Suppressor macrophage (primary cell): ENCODE results near the gene CEP57.
"Not testable (repeated sequence)": the region's sequence is repeated elsewhere in the genome, so short reads cannot be mapped to it uniquely, and the experiment has no call there.

Experiments
- DNase-seq, 4 experiments: peaks; one replicate each; pipeline ENCODE4 v3.0.0-alpha.2; 2020 to 2022

The CEP57 gene

DNA sequence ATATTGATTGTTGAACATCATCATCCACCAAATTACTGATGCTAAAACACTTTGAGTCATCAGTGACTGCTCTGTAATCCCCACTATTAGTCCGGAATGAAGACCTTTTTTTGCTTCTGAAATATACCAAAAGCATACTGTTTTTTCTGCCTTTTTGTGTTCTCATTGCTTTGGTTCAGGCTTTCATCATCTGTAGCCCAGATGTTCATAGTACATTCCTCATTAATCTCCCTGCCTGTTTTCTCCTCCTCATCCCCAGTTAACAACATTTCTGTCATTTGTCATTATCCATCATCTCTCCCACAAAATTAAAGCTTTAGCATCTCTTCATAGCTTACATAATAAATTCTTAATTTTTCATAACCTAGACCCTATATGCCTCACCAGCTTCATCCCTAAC lies 9.2 kb downstream of the CEP57 start:
- no peak for DNase-seq

DNA sequence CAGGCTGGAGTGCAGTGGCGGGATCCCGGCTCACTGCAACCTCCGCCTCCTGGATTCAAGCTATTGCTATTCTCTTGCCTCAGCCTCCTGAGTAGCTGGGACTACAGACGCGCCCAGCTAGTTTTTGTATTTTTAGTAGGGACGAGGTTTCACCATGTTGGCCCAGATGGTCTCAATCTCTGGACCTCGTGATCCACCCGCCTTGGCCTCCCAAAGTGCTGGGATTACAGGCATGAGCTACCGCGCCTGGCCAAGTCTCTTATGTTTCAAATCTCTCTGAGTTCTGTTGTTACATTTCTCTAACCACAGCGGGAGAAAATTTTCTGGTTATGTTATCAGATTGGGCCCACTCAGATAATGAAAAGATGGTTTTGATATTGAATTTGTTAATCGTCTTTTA lies 10.1 kb downstream of the CEP57 start:
- no peak for DNase-seq

DNA sequence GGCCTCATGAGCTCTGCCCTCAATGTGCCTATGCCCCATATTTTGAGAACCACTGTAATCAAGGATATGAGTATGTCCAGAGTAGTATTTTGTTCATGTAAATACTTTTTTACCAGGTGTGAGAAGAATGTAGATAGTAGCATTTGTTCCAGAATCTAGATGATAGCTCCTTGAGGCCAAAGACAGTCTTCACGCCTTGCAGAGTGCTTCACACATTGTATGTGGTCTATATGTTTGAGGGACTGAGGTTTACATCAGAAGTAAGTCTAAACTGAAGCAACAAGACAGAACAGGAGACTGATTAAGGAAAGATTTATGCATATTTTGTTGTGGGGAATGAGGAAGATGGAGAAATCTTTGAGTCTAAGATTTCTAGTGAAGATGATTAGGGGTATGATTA lies 12.5 kb downstream of the CEP57 start:
- DNase-seq = no peak

DNA sequence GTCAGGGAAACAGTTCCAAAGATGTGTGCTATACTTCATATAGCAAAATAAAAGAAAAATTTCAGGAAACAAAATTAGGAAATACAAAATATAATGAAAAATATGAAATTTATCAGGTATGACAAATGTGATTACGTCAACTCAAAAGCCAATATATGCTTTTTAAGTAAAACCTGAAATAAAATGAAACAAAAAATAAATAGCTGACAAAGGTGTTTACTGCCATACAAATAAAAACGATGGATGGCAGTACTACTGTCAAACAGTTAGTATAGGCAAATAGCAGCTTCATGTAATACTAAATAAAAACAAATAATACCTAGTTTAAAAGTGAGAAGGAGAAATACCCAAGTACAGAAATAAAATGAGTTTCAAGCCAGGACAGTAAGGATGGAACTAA lies 13.7 kb downstream of the CEP57 start:
- no peak for DNase-seq

DNA sequence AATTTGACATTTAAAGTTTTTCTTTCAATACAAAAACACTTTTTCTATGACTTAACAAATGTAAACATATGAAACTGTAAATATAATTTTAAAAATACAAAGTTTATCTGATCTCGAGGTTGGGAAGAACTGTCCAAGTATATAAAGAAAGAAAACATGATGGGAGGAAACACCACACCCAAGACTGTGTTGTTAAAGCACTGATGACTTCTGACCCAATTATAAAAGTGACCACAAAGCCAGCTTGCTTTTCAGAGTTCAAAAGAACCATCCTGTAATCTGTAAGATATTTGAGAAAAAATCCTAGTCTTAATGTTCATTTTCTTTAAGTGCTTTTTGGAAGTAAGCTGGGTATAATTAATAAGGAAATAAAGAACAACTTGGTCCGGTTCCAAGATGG lies 15.6 kb downstream of the CEP57 start:
- DNase-seq = no peak

DNA sequence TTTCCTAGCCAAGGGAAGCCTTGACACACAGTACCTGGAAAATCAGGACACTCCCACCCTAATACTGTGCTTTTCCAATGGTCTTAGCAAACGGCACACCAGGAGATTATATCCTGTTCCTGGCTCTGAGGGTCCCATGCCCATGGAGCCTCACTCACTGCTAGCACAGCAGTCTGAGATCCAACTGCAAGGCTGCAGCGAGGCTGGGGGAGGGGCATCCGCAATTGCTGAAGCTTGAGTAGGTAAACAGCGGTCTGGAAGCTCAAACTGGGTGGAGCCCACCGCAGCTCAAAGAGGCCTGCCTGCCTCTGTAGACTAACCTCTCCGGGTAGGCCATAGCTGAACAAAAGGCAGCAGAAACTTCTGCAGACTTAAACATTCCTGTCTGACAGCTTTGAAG lies 16.2 kb downstream of the CEP57 start:
- DNase-seq = not testable (repeated sequence)

DNA sequence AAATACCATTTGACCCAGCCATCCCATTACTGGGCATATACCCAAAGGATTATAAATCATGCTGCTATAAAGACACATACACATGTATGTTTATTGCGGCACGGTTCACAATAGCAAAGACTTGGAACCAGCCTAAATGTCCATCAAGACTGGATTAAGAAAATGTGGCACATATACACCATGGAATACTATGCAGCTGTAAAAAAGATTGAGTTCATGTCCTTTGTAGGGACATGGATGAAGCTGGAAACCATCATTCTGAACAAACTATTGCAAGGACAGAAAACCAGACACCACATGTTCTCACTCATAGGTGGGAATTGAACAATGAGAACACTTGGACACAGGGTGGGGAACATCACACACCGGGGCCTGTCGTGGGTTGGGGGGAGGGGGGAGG lies 20.8 kb downstream of the CEP57 start:
- not testable (repeated sequence) for DNase-seq

DNA sequence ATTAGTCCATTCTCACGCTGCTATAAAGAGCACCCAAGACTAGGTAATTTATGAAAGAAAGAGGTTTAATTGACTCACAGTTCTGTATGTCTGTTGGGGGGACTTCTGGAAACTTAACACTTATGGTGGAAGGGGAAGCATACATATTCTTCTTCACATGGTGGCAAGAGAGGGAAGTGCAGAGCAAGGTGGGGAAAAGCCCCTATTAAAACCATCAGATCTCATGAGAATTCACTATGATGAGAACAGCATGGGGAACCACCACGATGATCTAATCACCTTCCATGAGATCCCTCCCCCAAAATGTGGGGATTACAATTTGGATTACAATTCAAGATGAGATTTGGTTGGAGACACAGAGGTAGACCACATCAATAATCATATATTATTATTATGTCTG lies 25.7 kb downstream of the CEP57 start:
- DNase-seq = no peak

DNA sequence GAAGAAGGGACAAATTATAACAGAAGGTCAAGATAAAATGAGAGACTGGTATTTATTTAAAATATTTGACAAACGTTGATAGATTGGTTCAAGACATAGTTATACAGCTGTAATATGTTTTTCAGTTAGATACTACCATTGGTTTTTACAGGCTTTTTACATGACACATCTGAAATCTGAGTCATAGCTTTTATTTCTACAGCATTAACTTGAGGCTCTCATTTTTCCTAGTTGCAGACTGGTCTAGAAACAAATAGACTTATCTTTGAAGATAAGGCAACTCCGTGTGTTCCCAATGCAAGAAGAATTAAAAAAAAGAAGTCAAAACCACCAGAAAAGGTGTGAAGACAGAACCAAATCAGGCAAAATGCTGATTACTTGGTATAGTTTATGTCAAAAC lies 31.3 kb downstream of the CEP57 start:
- DNase-seq = no peak

DNA sequence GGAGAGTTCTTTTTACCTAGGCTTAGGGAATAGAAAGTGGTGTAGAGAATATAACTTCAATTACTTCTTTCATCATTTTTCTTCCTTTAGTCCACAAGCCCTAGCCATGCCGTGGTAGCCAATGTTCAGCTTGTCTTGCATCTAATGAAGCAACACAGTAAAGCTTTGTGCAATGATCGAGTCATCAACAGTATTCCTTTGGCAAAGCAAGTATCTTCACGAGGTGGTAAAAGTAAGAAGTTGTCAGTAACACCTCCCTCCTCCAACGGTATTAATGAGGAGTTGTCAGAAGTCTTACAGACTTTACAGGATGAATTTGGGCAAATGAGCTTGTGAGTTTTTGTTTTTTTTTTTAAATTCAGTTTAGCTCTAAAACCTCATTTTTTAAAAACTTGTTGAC lies 37.4 kb downstream of the CEP57 start:
- DNase-seq = peak in 3 of 4 experiments; percentile 10 to 16 (median 14)

DNA sequence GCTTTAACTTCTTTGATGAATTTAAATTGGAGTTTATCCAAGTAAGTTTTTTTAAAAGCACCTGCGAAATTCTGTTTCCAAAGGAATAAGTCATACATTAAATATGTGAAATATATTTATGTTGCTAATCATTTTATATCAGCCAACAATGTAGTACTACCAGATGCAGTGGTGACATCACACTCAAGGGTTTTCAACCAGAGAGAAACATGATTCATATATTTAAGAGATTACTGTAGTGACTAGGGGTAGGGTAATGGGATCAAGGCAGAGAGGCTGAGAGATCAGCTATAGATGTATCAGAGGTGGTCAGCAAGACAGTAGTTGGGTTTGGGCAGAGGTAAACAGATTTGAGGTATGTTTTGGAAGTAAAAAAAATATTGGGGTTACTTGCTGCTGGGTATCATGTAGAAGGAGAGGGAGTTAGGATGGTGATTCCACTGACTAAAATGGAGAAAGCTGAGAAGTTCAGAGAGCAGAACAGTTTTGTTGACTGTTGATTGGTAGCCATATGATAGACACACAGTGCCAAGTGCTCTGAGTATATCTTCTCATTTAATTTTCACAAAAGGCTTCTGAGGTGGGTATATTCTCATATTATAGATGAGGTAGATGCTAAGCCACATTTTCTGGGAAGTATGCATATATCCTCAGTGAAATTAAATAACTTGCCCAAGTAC lies 39.4 kb downstream of the CEP57 start:
- DNase-seq = no peak

DNA sequence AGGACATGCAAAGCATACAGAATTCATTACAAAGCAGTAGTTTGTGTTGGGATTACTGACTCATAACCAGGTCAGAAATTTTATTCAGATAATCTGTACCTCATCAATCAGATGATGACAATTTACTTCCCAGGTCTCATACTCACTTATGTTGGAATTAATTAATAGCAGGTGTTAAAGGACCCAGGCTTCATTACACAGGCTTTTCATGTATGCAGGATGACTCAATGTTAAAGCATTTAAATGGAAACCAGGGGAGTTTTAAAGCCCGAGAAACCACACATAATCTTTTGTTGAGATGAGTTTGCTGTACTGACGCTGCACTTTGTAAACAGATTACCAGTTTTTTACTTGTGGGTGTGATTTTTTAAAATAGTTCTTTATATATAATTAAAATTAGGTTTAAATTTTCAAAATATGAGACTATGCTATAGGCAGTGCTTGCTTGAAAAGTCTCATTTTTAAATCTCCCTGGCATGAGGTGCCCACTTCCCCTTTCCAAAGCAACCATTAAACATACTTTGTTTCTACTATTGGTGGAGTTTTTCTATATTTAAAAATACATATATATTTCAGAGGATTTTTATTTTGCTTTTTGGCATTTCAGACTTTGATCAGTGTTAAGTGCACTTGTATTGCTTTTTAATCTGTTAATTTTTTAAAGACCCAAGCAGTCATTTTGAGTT lies 41.0 kb downstream of the CEP57 start:
- no peak for DNase-seq

DNA sequence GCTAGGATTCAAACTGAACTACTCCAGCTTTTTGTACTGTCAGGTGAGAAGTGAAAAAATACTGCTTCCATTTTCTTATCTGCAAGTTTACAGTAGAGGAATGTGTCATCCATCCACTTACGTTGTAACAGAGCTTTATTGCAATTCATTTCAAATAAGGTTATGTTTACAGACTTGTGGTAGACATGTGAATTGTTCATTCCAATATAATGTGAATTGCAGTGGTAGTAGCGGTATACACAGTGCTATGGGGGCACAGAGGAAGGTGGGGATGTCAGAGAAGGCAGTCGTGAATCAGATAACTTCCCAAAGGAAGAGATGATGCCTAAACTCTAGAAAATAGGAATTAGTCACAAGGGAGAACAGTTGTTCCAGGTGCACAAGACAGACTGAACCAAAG lies 42.5 kb downstream of the CEP57 start:
- no peak for DNase-seq

DNA sequence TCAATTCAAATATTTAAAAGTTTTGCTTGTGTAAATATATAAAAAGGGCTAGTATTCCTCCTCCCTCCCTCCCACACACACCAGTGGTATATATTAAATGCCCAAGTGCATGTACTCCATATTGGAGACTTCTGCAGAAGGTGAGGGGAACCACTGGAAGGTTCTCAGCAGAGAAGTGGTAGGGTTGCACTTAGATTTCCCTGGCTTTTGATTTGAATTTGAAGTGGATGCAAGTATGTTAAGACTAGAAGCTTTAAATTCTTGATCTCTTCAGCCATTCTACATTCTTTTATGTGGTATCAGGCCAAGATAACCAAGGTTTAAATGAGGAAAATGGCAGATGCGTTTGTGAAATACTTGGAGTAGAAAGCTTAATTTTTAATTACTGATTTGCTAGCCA lies 43.1 kb downstream of the CEP57 start:
- no peak for DNase-seq

DNA sequence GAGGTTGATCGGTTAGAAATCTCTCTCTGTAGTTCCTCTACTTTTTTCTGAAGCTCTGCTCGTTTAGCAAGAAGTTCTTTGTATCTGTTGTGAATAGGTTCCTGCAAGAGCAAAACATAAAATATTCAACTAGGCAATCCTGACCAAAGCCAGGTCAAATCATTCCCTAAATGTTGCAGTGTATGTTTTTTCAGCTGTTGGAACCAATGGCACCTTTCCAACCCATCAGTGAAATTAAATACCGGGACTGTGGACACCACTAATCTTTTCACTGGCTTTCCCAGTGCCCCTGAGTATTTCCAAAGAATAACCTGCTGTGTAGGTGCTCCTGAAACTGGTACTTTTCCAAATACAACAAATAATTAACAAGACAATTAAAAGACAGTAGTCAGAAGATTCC lies 45.1 kb downstream of the CEP57 start:
- DNase-seq = no peak

DNA sequence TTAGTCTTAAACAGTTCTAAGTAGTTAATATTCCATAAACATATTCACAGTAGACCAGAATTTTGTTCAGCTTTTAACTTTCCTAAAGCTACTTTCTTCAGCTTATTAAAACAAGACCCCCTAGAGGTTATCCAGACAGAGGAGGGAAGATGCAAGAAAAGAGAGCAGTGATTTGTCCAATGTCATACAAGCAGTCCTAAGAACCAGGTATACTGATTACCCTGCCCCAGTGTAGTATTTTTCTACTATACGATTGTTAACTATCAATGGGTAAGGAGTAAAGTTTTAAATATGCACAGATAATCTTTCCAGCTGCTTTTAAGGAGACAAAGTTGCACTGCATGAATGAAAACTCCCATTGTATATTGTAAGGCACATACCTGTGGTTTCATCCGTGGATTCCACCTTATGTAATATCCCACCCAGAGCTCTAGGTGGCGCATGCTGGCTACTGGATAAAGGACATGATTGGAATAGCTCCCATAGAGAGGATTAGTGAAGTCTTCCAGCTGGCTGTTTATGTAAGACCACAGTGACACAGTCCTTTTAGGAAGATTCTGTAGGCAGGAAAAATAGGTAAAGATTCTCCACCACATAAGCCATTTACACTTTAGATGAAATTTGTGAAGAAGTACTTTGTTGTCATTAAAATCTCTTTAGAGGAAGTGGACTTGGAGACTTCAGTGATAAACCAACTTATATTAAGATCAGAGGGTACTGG lies 45.6 kb downstream of the CEP57 start:
- peak; percentile 58 to 73 (median 66) for DNase-seq

DNA sequence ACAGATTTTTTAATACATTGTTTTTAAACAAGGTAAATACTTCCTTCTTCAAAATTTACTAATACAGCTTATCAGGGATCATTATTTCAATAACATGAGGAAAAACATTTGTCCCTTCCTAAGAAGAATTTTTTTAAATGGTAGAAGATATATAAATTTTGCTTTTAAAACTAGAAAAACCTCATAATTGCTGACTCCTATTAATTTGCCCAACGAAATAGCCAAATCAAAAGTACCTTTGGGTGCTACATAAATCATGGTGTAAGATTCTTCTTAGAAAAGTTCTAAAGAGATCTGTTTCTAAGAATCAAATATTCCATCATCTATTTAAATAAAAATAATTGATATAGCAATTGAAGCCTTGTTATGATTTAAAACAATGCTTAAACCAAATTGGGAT lies 54.9 kb downstream of the CEP57 start:
- DNase-seq = no peak

DNA sequence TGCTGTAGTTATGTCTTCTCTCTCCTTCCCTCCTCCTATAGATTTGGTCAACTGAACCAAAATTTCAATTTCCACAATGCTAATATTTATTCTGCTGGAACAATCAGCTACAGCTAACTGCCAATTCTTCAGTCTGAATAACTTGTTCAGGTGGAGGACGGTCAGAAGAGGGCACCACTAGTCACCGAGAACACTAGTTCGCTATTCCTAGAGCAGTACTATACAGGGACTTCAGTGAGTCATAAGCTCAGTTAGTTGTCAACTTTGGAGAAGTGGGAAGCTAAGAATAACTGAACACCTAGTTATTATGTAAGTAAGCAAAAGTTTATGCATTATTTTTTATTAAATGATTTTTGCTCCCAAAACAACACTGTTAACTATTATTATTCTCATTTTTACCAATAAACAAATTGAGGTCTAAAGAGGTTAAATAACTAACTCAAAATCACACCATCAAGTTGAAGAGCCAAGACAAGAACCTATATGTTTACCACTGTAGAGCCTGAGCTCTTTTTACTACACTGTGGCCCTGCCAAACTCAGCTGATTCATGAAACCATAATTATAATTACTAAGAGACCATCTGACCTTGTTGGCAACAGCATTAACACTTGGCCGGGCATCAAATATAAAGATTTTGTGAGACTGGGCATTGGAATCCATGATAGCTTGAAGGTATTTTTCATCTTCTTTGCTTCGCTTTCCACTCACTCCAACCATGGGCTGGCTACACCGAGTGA lies 59.0 kb downstream of the CEP57 start:
- DNase-seq = peak; percentile 47 to 74 (median 64)

DNA sequence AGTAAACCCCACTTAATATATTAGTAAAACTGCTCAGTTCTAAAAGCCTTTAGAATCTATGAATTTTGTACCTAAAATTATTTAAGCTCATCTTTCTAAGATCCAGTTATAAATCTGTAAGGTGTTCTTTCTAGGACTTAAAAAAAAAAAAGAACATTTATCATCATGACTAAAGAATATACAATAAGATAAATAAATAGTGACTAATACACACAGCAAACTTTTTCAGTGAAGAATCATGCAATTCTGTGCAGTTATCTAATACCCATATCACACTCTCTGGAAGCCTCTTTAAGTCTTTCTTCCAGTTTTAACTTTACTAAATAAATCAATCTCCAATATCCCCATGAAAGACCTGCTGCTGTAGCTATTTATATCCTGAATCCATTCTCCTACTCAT lies 59.8 kb downstream of the CEP57 start:
- DNase-seq = no peak

DNA sequence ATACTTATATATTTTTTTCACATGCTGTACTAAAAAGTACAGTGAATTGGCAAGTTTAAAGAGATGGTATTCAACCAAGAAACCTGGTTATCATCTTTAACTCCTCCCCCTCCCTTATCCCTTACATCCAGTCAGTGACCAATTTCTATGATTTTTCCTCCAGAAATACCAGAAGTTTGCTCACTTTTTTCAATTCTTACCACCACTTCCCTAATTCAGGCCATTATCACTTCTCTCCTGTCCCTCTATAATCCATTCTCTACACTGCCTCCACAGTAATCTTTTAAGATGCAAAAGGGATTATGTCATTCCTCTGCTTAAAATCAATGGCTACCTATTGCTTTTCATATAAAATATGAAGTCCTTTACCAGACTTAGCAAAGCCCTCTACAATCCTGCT lies 62.8 kb downstream of the CEP57 start:
- no peak for DNase-seq

DNA sequence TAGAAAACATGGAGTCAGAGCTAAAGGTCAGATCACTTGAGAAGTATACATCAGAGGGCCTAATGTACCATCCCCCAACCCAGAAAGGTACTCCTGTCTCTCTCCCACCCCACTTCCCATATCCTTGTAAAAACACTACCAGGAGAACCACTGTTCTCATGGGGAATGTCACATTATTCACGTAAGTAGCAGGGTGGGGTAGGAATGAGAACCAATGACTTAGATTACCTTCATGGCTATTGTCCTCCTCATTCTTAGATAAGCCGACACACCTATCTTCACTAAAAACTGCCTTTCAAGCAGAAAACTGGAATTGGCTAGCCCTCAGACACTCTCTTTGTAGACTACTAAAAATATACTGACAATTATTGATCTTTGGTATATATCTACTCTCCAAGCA lies 63.6 kb downstream of the CEP57 start:
- no peak for DNase-seq

DNA sequence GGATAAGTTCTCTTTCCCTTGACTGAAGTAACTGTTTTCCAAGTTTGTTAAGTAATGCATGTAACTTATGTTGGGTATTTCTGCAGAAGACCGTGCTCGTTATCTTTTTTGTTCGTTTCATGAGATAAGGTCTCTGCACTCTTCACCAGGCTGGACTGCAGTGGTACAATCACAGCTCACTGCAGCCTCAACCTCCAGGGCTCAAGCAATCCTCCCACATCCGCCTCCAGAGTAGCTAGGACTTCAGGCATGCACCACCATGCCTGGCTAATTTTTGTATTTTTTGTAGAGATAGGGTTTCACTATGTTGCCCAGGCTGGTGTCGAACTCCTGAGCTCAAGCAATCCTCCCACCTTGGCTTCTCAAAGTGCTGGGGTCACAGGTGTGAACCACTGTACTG lies 64.1 kb downstream of the CEP57 start:
- DNase-seq = not testable (repeated sequence)

DNA sequence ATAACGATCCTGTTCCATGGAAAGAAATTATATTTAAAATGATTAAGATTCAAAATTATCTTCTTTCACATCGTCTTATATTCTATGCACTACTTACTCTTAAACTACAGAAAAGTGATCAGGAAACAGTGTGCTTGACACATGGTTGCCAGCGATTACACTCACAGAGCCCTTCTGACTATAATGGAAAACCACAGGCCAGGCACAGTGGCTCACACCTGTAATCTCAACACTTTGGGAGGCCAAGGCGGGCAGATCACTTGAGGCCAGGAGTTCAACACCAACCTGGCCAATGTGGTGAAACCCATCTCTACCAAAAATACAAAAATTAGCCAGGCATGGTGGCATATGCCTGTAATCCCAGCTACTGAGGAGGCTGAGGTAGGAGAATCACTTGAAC lies 69.7 kb downstream of the CEP57 start:
- DNase-seq = not testable (repeated sequence)
